GM12878 (cell line): ENCODE measurements around the gene L3MBTL1. TPM values are rescaled to one million over a fixed set of nuclear protein-coding genes. Genes with fewer than 3 reads are reported as not detected.

Experiments
- ATAC-seq: fragments of 200-7000 bp; cut with Tn5 transposase; 3 replicates; pipeline ENCODE4 v1.9.1; 2020; ENCODE audit warnings: mild to moderate bottlenecking, moderate library complexity
- BruUV-seq: library from RNA; stranded (reverse); fragments of 400-500 nt; replicated peaks from 2 replicates; lab custom pipeline; 2021; lab: Mats Ljungman, UMichigan
- CTCF ChIA-PET: fragments of 300-600 bp; sonication (Branson Sonifier 250); formaldehyde crosslinking; extraction: SDS; loops from one replicate; lab custom pipeline; 2021; ENCODE audit warnings: inconsistent platforms; lab: Yijun Ruan, JAX
- POLR2A ChIA-PET: fragments of 350-600 bp; formaldehyde crosslinking; extraction: SDS; loops from one replicate; lab custom pipeline; 2021; ENCODE audit warnings: inconsistent platforms; lab: Charles Lee
- RAD21 ChIA-PET: fragments of 300-600 bp; sonication (Branson Sonifier 250); formaldehyde crosslinking; loops from one replicate; lab custom pipeline; 2023; ENCODE audit warnings: antibody characterized with exemption; ENCODE audit not compliant: unreplicated experiment; lab: Charles Lee
- SMC1A ChIA-PET: fragments of 300-600 bp; sonication (Branson Sonifier 250); formaldehyde crosslinking; loops from one replicate; lab custom pipeline; 2023; ENCODE audit not compliant: unreplicated experiment, uncharacterized antibody; lab: Charles Lee
- DNase-seq: peaks from one replicate; pipeline ENCODE4 v3.0.0-alpha.2; 2011; ENCODE audit warnings: low read depth, low spot score
- FAIRE-seq: peaks from 3 replicates; lab custom pipeline; 2011; peaks lifted over from hg19 to GRCh38; lab: Jason Lieb, UNC
- H2AFZ ChIP-seq: 2 replicates; pipeline ENCODE4 v1.6.0; 2011; ENCODE audit warnings: low read depth, low read length, control low read depth; ENCODE audit not compliant: control insufficient read depth
- H3K27ac ChIP-seq: 2 replicates; pipeline ENCODE4 v1.5.1; 2011; ENCODE audit warnings: control low read depth; ENCODE audit not compliant: control insufficient read depth, insufficient read depth
- H3K27me3 ChIP-seq, 2 experiments: replicated peaks in 1 of 2; 2 replicates each; pipeline versions ENCODE4 v1.6.0 to v1.6.1; 2011; ENCODE audit warnings: low read length in 1 of 2; ENCODE audit not compliant: control insufficient read depth in 2 of 2, insufficient read depth in 2 of 2
- H3K36me3 ChIP-seq, 2 experiments: 2 replicates each; pipeline ENCODE4 v1.5.1; 2011; ENCODE audit warnings: low read length in 1 of 2; ENCODE audit not compliant: control insufficient read depth in 2 of 2, insufficient read depth in 2 of 2
- H3K4me1 ChIP-seq: 2 replicates; pipeline ENCODE4 v1.6.1; 2011; ENCODE audit warnings: mild to moderate bottlenecking, low read length, moderate library complexity, mixed read lengths; ENCODE audit not compliant: control insufficient read depth, insufficient read depth
- H3K4me2 ChIP-seq: 2 replicates; pipeline ENCODE4 v1.6.0; 2011; ENCODE audit warnings: control low read depth; ENCODE audit not compliant: control insufficient read depth, insufficient read depth
- H3K4me3 ChIP-seq: fragments of 200-600 bp; sonication (generic); 2 replicates; pipeline ENCODE4 v1.5.1; 2016
- H3K79me2 ChIP-seq: 2 replicates; pipeline ENCODE4 v1.6.0; 2011; ENCODE audit warnings: low read length; ENCODE audit not compliant: control insufficient read depth, insufficient read depth
- H3K9ac ChIP-seq: 2 replicates; pipeline ENCODE4 v1.8.0; 2011; ENCODE audit warnings: low read length, control low read depth, mixed read lengths; ENCODE audit not compliant: control insufficient read depth, insufficient read depth
- H3K9me3 ChIP-seq: replicated peaks from 3 replicates; pipeline ENCODE4 v1.5.1; 2011; ENCODE audit warnings: mild to moderate bottlenecking, low read length; ENCODE audit not compliant: control insufficient read depth, insufficient read depth
- H4K20me1 ChIP-seq: 2 replicates; pipeline ENCODE4 v1.6.0; 2011; ENCODE audit not compliant: control insufficient read depth, insufficient read depth
- E2F8 ChIP-seq: fragments of 450-650 bp; IDR thresholded peaks from 2 replicates; pipeline ENCODE4 v1.6.1; 2018; ENCODE audit warnings: mild to moderate bottlenecking, low read depth, moderate library complexity; ENCODE audit not compliant: partially characterized antibody
- EGR1 ChIP-seq, 2 experiments: IDR thresholded peaks; 1 replicate in 1 of 2; 2 replicates in 1 of 2; pipeline ENCODE4 v1.6.1; 2011 to 2012; ENCODE audit warnings: low read depth in 2 of 2, low read length in 2 of 2, borderline replicate concordance in 1 of 2, mild to moderate bottlenecking in 1 of 2, moderate library complexity in 1 of 2
- ESRRA ChIP-seq: IDR thresholded peaks from 2 replicates; pipeline ENCODE4 v1.6.1; 2012; ENCODE audit warnings: mild to moderate bottlenecking, low read length, improper control_type of control experiment
- TCF12 ChIP-seq: IDR thresholded peaks from 2 replicates; pipeline ENCODE4 v1.6.1; 2011; ENCODE audit warnings: low read depth, mild to moderate bottlenecking, low read length
- ZNF217 ChIP-seq: fragments of 450-650 bp; IDR thresholded peaks from 2 replicates; pipeline ENCODE4 v1.6.1; 2017; ENCODE audit warnings: antibody characterized with exemption, mild to moderate bottlenecking
- WGBS: methylation state at CpG from one replicate; pipeline ENCODE4 v1.1.6; 2016; ENCODE audit warnings: low lambda C conversion rate; ENCODE audit not compliant: insufficient replicate concordance, insufficient coverage; ENCODE audit errors: missing lambda C conversion rate; 5-methylcytosine and 5-hydroxymethylcytosine counted together
- in situ Hi-C: fragments of 300-500 bp; cut with MboI; formaldehyde crosslinking; loops from 9 replicates; pipeline ENCODE4 v1.14.3; 2018; ENCODE audit warnings: mixed read lengths
- intact Hi-C: fragments of 100-400 bp; cut with micrococcal nuclease; formaldehyde crosslinking; loops from one replicate; pipeline ENCODE4 v1.14.2; 2022; ENCODE audit not compliant: unreplicated experiment
- polyA plus RNA-seq, 11 experiments: library from polyadenylated mRNA; depleted of rRNA in 4 of 11; unstranded in 6 of 11; stranded (reverse) in 5 of 11; fragments of >200 nt; fragmentation: Nextera tagmentation in 4 of 11; fragmentation: Illumina TruSeq in 1 of 11; extraction: Ambion mirVana in 4 of 11; extraction: Trizol in 1 of 11; gene quantifications; 1 replicate in 1 of 11; 2 replicates in 10 of 11; pipeline versions ENCODE4 v1.2.1 to v1.2.3, GENCODE V29; 2011 to 2016; ENCODE audit warnings: inconsistent platforms in 2 of 11, missing spikeins in 2 of 11, low read depth in 1 of 11
- total RNA-seq, 4 experiments: library from RNA; depleted of rRNA in 3 of 4; stranded (reverse); fragments of >200 nt in 3 of 4; fragmentation: Illumina TruSeq in 1 of 4; extraction: Trizol in 1 of 4; gene quantifications; 2 replicates each; pipeline versions ENCODE4 v1.2.1 to v1.2.3, GENCODE V29; 2013 to 2021

The L3MBTL1 gene
- total and polyA plus RNA-seq, 10 of the 15 experiments (the other 5 are each of a cell fraction or from before 2014, with no cell fraction given): 0.56 to 6.6 (median 3.9) TPM

GRCh38 chr20:43579861-43580793, 72.6 kb downstream of the L3MBTL1 start:
- H3K4me2 ChIP-seq: no peak overlapping the region
- 16% methylated on average over 6 of the region's 7 CpGs for WGBS
- no peak overlapping the region for H3K4me3 ChIP-seq
- POLR2A ChIA-PET: interaction anchor here (0.6 kb wide), 1 partner anchor 124 kb away, joined by 3 read pairs; no protein-coding TSS in a partner anchor
- ATAC-seq: no peak
- SMC1A ChIA-PET: interaction anchor here (0.7 kb wide), 1 partner anchor 24 kb away, joined by 3 read pairs; no protein-coding TSS in a partner anchor
- TF ChIP-seq EGR1 (IDR thresholded peaks at IDR 0.05; ENCODE audit: borderline replicate concordance in 1 of 2, low read depth in 2 of 2, low read length in 2 of 2): no peak
- TF ChIP-seq ESRRA: no peak
- no peak for TF ChIP-seq ZNF217
- no peak for TF ChIP-seq TCF12
- no peak for TF ChIP-seq E2F8
- H4K20me1 ChIP-seq: no peaks in the 10 kb centered on the region
- no peak for DNase-seq
- no peaks in the 10 kb centered on the region for H3K9me3 ChIP-seq
- RAD21 ChIA-PET: interaction anchor here (0.6 kb wide), 1 partner anchor 301 kb away, joined by 3 read pairs; no protein-coding TSS in a partner anchor
- no peaks in the 10 kb centered on the region for H3K36me3 ChIP-seq
- no peaks in the 10 kb centered on the region for H3K79me2 ChIP-seq
- intact Hi-C loops: no loop called here
- in situ Hi-C loops: no loop called here
- no peaks in the 10 kb centered on the region for H3K27me3 ChIP-seq
- no peak overlapping the region for H2AFZ ChIP-seq
- no TSS peak for BruUV-seq
- no peak overlapping the region for H3K9ac ChIP-seq
- no peak overlapping the region for H3K27ac ChIP-seq
- H3K4me1 ChIP-seq: no peaks in the 10 kb centered on the region
- CTCF ChIA-PET: no interaction called here
- no peak for FAIRE-seq
